Measurements from ENCODE around the gene DIAPH1.

DIAPH1 gene

DNA sequence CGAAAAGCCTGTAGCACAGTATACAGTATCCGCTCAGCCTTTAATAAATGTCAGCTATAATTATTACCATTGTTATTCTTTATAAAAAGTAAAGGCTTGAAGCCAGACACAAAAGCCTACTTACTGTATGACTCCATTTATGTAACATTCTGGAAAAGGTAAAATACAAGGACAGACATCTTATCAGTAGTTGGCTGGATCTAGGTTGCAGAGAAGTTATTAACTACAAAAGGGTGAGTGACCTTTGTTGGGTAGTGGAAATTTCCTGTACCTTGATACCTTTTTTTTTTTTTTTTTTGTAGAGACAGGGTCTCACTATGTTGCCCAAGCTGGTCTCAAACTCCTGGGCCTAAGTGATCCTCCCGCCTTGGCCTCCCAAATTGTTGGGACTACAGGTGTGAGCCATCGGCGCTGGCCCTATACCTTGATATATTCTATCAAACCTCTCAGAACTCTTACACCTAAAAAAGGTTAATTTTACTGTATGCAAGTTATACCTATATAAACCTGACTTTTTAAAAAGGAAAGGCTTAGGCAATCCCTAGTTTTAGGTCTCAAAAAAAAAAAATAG is 11.9 kb upstream of the DIAPH1 start:
- Histone ChIP-seq H3K4me3 (ENCODE audit: low read depth, low read length) (no peak overlapping the region), H3K36me3 (ENCODE audit: control insufficient read depth in 2 of 2, insufficient read depth in 1 of 2, low read length in 2 of 2) (peaks cover 39 to 77% of the 10 kb centered on the region in 2 experiments), H3K9me3 (ENCODE audit: control insufficient read depth, insufficient read depth, low read depth, low read length) (no peaks in the 10 kb centered on the region), H3K4me1 (ENCODE audit: control insufficient read depth, insufficient read depth, low read length) (peaks cover 6% of the 10 kb centered on the region), H3K27ac (ENCODE audit: extremely low read depth, low read depth, low read length) (no peak overlapping the region)
- POLR2A ChIA-PET = no interaction called here
- TF ChIP-seq ZNF157 (tag by site-specific recombination; IDR thresholded peaks at IDR 0.05) (no peak), ZNF529 (tag by site-specific recombination; IDR thresholded peaks at IDR 0.05; ENCODE audit: insufficient replicate concordance) (no peak), KLF7 (tag by site-specific recombination; IDR thresholded peaks at IDR 0.05; ENCODE audit: borderline replicate concordance) (no peak), SALL2 (tag by site-specific recombination; IDR thresholded peaks at IDR 0.05; ENCODE audit: borderline replicate concordance) (no peak)
- TF ChIP-seq, protein P1, sequence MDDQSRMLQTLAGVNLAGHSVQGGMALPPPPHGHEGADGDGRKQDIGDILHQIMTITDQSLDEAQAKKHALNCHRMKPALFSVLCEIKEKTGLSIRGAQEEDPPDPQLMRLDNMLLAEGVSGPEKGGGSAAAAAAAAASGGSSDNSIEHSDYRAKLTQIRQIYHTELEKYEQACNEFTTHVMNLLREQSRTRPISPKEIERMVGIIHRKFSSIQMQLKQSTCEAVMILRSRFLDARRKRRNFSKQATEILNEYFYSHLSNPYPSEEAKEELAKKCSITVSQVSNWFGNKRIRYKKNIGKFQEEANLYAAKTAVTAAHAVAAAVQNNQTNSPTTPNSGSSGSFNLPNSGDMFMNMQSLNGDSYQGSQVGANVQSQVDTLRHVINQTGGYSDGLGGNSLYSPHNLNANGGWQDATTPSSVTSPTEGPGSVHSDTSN (CRISPR knock-in tag; IDR thresholded peaks at IDR 0.05) = no peak
- TF ChIP-seq, protein P2, sequence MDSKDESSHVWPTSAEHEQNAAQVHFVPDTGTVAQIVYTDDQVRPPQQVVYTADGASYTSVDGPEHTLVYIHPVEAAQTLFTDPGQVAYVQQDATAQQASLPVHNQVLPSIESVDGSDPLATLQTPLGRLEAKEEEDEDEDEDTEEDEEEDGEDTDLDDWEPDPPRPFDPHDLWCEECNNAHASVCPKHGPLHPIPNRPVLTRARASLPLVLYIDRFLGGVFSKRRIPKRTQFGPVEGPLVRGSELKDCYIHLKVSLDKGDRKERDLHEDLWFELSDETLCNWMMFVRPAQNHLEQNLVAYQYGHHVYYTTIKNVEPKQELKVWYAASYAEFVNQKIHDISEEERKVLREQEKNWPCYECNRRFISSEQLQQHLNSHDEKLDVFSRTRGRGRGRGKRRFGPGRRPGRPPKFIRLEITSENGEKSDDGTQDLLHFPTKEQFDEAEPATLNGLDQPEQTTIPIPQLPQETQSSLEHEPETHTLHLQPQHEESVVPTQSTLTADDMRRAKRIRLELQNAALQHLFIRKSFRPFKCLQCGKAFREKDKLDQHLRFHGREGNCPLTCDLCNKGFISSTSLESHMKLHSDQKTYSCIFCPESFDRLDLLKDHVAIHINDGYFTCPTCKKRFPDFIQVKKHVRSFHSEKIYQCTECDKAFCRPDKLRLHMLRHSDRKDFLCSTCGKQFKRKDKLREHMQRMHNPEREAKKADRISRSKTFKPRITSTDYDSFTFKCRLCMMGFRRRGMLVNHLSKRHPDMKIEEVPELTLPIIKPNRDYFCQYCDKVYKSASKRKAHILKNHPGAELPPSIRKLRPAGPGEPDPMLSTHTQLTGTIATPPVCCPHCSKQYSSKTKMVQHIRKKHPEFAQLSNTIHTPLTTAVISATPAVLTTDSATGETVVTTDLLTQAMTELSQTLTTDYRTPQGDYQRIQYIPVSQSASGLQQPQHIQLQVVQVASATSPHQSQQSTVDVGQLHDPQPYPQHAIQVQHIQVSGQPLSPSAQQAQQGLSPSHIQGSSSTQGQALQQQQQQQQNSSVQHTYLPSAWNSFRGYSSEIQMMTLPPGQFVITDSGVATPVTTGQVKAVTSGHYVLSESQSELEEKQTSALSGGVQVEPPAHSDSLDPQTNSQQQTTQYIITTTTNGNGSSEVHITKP (tag by site-specific recombination; IDR thresholded peaks at IDR 0.05) = no peak
- TF ChIP-seq, protein P3, sequence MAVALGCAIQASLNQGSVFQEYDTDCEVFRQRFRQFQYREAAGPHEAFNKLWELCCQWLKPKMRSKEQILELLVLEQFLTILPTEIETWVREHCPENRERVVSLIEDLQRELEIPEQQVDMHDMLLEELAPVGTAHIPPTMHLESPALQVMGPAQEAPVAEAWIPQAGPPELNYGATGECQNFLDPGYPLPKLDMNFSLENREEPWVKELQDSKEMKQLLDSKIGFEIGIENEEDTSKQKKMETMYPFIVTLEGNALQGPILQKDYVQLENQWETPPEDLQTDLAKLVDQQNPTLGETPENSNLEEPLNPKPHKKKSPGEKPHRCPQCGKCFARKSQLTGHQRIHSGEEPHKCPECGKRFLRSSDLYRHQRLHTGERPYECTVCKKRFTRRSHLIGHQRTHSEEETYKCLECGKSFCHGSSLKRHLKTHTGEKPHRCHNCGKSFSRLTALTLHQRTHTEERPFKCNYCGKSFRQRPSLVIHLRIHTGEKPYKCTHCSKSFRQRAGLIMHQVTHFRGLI (tag by site-specific recombination; IDR thresholded peaks at IDR 0.05) = no peak
- TF ChIP-seq, protein P4, sequence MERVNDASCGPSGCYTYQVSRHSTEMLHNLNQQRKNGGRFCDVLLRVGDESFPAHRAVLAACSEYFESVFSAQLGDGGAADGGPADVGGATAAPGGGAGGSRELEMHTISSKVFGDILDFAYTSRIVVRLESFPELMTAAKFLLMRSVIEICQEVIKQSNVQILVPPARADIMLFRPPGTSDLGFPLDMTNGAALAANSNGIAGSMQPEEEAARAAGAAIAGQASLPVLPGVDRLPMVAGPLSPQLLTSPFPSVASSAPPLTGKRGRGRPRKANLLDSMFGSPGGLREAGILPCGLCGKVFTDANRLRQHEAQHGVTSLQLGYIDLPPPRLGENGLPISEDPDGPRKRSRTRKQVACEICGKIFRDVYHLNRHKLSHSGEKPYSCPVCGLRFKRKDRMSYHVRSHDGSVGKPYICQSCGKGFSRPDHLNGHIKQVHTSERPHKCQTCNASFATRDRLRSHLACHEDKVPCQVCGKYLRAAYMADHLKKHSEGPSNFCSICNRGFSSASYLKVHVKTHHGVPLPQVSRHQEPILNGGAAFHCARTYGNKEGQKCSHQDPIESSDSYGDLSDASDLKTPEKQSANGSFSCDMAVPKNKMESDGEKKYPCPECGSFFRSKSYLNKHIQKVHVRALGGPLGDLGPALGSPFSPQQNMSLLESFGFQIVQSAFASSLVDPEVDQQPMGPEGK (tag by site-specific recombination; IDR thresholded peaks at IDR 0.05) = no peak
- CTCF ChIA-PET = interaction anchor here (2.5 to 12.5 kb wide), 3 partner anchors 11 to 39 kb away, joined by 16 to 125 read pairs (median 18); partner anchors contain the start of gene DIAPH1

DNA sequence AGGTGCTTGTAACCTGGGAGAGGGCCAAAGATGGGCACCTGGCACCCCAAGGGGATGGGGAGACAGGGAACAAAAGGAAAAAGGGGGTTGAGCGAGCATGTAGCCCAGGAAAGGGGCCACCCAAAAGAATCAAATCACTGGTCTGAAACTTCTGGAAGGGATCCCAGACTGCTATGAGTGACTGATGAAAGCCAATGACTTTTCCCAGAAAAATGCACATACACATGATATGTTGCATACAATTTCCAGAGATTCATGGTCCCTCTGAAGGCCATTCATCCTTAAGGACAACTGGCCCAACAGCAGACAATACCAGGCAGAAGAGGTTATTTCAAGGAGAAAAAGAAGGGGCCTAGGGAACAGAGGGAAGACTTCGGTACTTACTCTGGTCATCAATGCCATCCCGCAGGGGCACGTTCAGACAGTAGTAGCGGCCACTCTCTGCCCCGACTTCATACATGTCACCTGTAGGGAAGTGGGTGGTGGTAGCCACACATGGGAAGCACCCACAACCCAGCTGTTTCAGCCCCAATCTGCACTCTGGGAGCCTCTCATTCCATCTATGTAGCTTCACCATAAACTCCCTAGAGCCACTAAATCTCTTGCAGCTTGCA is 9.5 kb upstream of the DIAPH1 start:
- CTCF ChIA-PET = interaction anchor here (0.7 to 12.5 kb wide), 3 partner anchors 9 to 36 kb away, joined by 3 to 125 read pairs (median 16); partner anchors contain the start of gene DIAPH1
- peaks cover 42 to 91% of the 10 kb centered on the region in 2 experiments for H3K36me3 ChIP-seq (ENCODE audit: control insufficient read depth in 2 of 2, insufficient read depth in 1 of 2, low read length in 2 of 2)
- TF ChIP-seq GLI4 (tag by site-specific recombination; IDR thresholded peaks at IDR 0.05) = no peak
- TF ChIP-seq, protein P5, sequence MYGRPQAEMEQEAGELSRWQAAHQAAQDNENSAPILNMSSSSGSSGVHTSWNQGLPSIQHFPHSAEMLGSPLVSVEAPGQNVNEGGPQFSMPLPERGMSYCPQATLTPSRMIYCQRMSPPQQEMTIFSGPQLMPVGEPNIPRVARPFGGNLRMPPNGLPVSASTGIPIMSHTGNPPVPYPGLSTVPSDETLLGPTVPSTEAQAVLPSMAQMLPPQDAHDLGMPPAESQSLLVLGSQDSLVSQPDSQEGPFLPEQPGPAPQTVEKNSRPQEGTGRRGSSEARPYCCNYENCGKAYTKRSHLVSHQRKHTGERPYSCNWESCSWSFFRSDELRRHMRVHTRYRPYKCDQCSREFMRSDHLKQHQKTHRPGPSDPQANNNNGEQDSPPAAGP (tag by site-specific recombination; IDR thresholded peaks at IDR 0.05) = no peak
- no peak for TF ChIP-seq ZNF768 (tag by site-specific recombination; IDR thresholded peaks at IDR 0.05)
- no peak for TF ChIP-seq SALL2 (tag by site-specific recombination; IDR thresholded peaks at IDR 0.05; ENCODE audit: borderline replicate concordance)
- TF ChIP-seq SCRT2 (tag by site-specific recombination; IDR thresholded peaks at IDR 0.05) = no peak
- TF ChIP-seq ZNF510 (tag by site-specific recombination; IDR thresholded peaks at IDR 0.05; ENCODE audit: insufficient replicate concordance) = no peak
- no peak for TF ChIP-seq ZNF174 (tag by site-specific recombination; IDR thresholded peaks at IDR 0.05)
- TF ChIP-seq, protein P6, sequence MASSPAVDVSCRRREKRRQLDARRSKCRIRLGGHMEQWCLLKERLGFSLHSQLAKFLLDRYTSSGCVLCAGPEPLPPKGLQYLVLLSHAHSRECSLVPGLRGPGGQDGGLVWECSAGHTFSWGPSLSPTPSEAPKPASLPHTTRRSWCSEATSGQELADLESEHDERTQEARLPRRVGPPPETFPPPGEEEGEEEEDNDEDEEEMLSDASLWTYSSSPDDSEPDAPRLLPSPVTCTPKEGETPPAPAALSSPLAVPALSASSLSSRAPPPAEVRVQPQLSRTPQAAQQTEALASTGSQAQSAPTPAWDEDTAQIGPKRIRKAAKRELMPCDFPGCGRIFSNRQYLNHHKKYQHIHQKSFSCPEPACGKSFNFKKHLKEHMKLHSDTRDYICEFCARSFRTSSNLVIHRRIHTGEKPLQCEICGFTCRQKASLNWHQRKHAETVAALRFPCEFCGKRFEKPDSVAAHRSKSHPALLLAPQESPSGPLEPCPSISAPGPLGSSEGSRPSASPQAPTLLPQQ (tag by site-specific recombination; IDR thresholded peaks at IDR 0.05) = no peak
- no peak for TF ChIP-seq ZBTB48 (tag by site-specific recombination; IDR thresholded peaks at IDR 0.05)
- no peak for TF ChIP-seq ZNF221 (tag by site-specific recombination; IDR thresholded peaks at IDR 0.05; ENCODE audit: borderline replicate concordance)
- TF ChIP-seq RBAK (tag by site-specific recombination; IDR thresholded peaks at IDR 0.05) = no peak
- TF ChIP-seq ZNF366 (tag by site-specific recombination; conservative IDR thresholded peaks at IDR 0.05) = no peak
- no peak for TF ChIP-seq ZNF701 (tag by site-specific recombination; IDR thresholded peaks at IDR 0.05)
- no peak for TF ChIP-seq WT1 (tag by site-specific recombination; IDR thresholded peaks at IDR 0.05)
- TF ChIP-seq ZNF16 (tag by site-specific recombination; IDR thresholded peaks at IDR 0.05; ENCODE audit: low read depth) = no peak

More for the DNA sequence above, 9.5 kb upstream of the DIAPH1 start:
- Histone ChIP-seq H3K9me3 (ENCODE audit: control insufficient read depth, insufficient read depth, low read depth, low read length) (no peaks in the 10 kb centered on the region), H3K4me1 (ENCODE audit: control insufficient read depth, insufficient read depth, low read length) (no peaks in the 10 kb centered on the region), H3K27ac (ENCODE audit: extremely low read depth, low read depth, low read length) (no peak overlapping the region), H3K4me3 (ENCODE audit: low read depth, low read length) (no peak overlapping the region)
- POLR2A ChIA-PET = interaction anchor here (0.6 kb wide), 1 partner anchor 8 kb away, joined by 3 read pairs; the partner anchor contains the start of genes HDAC3 and RELL2
